ENCODE measurements around the gene NSF.
"Not testable (repeated sequence)": the region's sequence is repeated elsewhere in the genome, so short reads cannot be mapped to it uniquely, and the experiment has no call there.

The NSF gene

GRCh38 chr17:46777943-46778915 is 187.8 kb downstream of the NSF start:
- DNase-seq, result no peak

DNA sequence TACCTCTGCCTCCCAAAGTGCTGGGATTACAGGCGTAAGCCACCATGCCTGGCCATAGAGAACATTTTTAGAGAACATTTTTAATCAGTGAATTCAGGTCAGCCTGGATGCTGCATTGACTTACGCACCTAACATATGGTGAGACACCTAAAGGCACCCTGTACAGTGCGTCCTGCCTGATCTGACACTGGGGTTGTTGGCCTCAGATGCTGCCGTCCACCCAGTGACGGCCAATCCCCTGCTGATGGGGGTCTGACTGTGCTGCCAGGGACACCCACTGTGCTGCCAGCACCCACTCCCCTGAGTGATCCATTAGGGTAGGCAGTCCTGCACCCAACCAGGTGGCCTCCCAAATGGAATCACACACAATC is 189.5 kb downstream of the NSF start:
- DNase-seq, result no peak

DNA sequence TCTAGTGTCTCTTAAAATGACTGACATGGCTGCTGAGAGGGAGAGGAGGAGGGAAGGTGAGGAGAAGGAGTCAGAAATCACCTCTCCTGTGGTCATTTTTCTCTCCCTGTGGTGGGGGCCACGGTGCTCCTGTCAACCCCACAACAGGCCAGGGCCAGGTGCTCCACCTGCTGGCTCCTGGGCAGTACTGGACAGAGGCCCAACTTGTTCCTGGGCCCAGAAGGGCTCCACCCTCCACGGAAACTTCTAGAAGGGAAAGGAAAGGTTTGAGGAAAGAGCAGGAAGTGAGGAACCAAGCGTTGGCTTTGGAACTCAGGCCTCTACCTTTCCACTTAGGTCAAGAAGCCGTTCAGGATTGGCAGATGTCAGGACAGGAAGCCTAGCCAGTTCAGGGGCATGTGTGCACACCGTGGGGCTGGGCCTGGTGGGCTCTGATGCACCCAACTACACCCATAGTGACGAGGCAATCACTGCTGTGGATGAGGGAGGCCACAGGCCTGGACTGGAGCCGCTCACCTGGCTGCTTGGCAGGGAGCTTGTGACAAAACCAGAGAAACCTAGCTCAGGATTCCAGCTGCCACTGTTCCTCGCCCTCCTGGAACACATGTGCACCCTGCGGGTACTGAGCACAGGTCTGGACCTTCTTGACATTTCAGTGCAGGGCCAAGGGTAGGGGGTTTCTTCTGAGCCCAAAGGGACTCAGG is 191.9 kb downstream of the NSF start:
- no peak for DNase-seq

- DNase-seq, result no peak
These were observed 192.6 kb downstream of the NSF start for GRCh38 chr17:46783031-46783593.

GRCh38 chr17:46785696-46786095 is 195.2 kb downstream of the NSF start:
- no peak for DNase-seq

GRCh38 chr17:46787478-46787877 is 197.0 kb downstream of the NSF start:
- DNase-seq, result no peak

GRCh38 chr17:46788300-46788699 is 197.8 kb downstream of the NSF start:
- no peak for DNase-seq

DNA sequence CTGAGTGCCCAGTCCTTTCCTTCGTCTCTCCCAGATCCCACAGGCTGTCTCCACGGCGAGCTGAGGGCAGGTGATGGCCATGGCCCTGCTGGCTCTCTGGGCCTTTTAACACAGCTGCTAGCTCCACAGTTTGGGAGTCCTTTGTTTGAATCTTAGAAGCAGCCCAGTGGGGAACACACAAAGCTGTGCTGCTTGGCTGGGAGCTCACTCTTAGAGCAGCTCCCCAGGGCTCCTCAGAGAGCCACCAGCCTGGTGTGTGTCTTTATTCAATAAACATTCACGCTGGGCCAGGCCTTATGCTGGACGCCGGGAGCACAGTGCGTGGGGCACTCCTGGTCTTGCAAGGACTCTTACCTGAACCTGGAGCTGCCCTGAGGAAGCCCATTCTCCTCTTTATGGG is 198.3 kb downstream of the NSF start:
- no peak for DNase-seq

DNA sequence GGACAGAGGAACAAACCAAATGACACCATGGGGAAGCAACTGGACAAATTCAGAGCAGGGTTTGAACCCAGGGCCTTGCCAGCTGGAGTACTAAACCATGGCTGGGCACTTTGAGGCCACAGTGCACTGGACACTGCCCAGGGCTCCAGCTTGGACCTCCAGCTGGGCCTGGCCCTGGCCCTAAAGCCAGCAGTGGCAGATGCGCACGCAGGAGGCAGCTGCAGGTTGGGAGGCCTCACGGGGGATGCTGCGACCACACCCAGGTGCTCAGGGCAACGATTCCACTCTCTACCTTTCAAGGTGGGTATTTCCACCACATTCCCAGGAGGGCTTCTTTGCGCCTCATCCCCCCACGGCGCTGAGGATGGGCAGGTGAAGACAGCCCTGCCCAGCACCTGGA is 199.1 kb downstream of the NSF start:
- no peak for DNase-seq

- no peak for DNase-seq
These were observed 199.7 kb downstream of the NSF start for GRCh38 chr17:46790216-46790615.

DNA sequence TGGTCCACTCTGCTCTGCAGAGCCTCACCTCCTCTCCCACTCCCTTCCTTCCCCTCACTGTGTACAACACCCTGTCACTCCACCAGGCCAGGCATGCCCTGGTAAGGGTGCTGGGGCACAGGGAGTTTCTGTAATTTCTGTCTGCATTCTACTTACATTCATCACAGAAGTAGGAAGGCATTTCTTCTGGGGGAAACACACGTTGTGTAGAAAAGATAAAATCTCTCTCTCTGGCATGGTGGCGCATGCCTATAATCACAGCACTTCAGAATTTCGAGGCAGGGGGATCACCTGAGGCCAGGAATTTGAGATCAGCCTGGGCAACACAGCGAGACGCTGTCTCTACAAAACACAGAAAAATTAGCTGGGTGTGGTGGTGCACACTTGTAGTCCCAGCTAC is 201.1 kb downstream of the NSF start:
- no peak for DNase-seq

- no peak for DNase-seq
These were observed 201.6 kb downstream of the NSF start for GRCh38 chr17:46792071-46792470.

DNA sequence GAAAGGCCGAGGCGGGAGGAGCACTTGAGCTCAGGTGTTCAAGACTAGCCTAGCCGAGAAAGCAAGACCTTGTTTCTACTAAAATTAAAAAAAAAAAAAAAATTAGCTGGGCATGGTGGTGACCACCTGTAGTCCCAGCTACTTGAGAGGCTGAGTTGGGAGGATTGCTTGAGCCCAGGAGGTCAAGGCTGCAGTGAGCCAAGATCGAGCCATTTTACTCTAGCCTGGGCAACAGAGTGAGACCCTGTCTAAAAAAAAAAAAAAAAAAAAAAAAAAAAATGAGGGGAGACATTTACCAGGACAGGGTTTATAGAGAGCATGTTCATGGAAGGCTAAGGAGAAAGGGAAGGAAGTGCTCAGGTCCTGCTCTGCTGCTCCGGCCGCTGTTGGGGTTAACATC is 202.6 kb downstream of the NSF start:
- DNase-seq, result not testable (repeated sequence)

DNA sequence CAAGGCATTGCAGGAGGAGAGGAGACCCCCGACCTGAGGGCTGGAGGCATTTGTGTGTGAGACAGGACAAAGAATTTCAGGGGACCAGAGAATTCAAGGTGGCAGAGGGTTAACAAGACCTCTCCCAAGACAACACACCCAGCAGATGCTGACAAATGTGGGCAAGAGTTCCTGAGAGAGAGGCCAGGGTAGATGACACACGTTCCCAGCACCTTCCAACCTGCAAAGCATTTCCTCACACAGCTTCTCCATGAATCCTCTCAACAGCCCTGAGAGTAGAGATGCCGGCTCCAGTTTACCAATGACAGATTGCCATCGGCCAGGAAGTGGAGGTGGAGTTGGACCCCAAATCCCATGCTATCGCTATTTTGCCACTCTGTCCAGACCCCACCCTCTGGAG is 203.1 kb downstream of the NSF start:
- no peak for DNase-seq

DNA sequence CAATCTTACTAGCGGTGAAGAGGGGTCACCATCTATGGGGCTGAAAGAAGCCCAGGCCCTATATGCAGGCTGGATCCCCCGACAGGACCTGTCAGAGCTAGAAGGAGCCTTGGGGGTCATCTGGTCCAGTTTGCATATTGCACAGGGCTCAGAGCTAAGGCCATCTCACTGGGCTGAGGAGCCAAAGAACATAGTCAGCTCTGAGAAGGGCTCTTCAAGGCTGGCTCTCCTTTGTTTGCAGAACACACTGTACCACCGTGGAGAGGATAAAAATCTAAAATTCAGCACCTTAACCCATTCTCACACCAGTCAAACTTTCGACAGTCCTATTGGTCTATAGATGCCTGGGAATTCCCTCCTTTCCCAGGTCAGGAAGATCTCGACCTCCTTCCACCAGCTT is 203.8 kb downstream of the NSF start:
- DNase-seq, result no peak

DNA sequence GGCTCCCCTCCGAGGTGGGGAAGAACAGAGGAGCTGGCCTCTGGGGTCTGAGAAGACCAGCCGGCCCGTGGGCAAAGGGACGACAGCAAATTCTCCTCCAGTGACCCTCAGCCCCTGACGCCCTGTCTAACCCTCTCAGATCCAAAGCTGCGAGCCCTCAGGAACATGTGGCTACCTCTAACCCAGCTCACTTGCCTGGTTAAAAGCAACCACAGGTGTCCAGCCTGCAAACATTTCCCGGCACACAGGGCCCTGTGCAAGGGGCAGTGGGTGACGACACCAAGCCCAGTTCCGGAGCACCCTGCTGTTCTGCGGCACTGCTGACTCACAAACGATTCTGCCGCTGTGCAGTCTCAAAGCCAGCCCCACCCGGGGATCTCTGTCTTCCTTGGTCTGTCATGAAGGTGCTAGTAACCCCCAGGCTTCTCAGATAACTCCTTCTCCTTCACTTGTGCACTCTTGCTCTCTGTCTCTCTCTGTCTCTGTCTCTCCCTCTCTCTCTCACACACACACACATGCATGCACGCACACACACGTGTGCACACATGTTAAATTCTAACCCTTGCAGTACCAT is 205.0 kb downstream of the NSF start:
- DNase-seq, result no peak

DNA sequence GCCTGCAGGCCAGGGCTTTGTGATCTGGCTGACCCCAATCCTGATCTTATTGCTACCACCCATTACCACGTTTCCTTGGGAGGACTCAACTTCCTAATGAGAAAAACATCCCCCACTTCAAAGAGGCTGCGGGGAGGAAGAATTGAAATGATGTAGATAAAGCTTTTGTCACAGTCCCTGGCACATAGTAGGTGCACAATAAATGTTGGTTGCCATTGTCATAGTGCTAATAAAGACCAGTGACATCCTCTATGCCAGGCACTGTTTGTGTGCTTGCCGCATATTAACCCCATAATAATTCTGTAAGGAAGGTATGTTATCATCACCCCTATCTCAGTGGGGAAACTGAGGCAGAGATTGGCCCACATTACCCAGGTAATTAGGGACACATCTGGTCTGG is 205.6 kb downstream of the NSF start:
- no peak for DNase-seq

- DNase-seq, result no peak
These were observed 206.1 kb downstream of the NSF start for GRCh38 chr17:46796524-46796923.

DNA sequence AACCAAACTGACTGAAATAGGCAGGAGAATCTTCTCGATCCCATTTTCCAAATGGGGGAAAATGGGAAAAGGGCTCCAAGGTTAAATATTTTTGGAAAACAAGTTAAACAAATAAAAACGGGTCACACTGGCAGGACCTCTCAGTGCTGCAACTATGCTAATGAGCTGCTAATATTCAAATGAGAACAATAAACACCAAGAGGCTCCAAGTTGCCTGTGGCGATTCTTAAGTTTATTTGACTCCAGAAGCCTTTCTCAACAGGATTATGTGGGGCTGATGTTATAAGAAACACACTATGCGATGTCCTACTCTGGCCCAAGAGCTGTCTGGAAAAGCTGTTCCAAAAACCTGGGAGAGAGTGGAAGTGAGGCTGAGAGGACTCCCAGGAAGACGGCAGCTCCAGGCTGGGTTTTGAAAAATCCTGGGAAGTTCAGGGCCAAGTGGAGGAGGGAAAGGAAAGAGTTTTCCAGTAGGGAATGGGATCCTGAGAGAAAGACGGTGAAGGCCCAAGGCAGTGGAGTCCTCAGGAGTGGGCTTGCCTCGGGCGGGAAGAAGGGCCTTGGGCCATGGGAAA is 206.6 kb downstream of the NSF start:
- no peak for DNase-seq

GRCh38 chr17:46800573-46800972 is 210.1 kb downstream of the NSF start:
- DNase-seq, result no peak

GRCh38 chr17:46802800-46803199 is 212.3 kb downstream of the NSF start:
- no peak for DNase-seq

GRCh38 chr17:46803544-46803943 is 213.1 kb downstream of the NSF start:
- DNase-seq, result no peak

- DNase-seq, result no peak
These were observed 215.3 kb downstream of the NSF start for GRCh38 chr17:46805771-46806170.

All from NCI-H2171 (cell line).